Measurements from ENCODE around the gene ACTRT2. TPM values are rescaled to one million over a fixed set of nuclear protein-coding genes. Genes with fewer than 3 reads are reported as not detected.

Gene ACTRT2
- total and polyA plus RNA-seq, 2 donors (not counting 3 experiments of a cell fraction or from before 2014, with no cell fraction given), result not detected

GRCh38 chr1:2976180-2976562 is 45.1 kb upstream of the ACTRT2 start:
- Histone ChIP-seq H2AFZ (ENCODE audit: low read depth, low read length) (no peak overlapping the region), H3K4me3 (replicated peaks in 1 of 3; ENCODE audit: insufficient read depth in 1 of 3, low read depth in 1 of 3, low read length in 3 of 3) (no peak overlapping the region), H3K36me3 (ENCODE audit: control insufficient read depth in 2 of 2, extremely low read depth in 1 of 2, insufficient read depth in 2 of 2, low read length in 2 of 2) (no peaks in the 10 kb centered on the region), H3K9ac (replicated peaks; ENCODE audit: extremely low read depth, insufficient read depth, low read length) (no peak overlapping the region), H3K27ac (ENCODE audit: insufficient read depth, low read depth, low read length) (no peak overlapping the region), H4K20me1 (replicated peaks; ENCODE audit: control insufficient read depth, extremely low read depth, insufficient read depth, low read length) (no peaks in the 10 kb centered on the region), H3K79me2 (ENCODE audit: control insufficient read depth, insufficient read depth, low read length) (no peaks in the 10 kb centered on the region), H3K27me3 (ENCODE audit: control insufficient read depth in 2 of 2, insufficient read depth in 2 of 2, low read length in 2 of 2) (no peaks in the 10 kb centered on the region), H3K9me3 (replicated peaks; ENCODE audit: control insufficient read depth, insufficient read depth, low read length) (no peaks in the 10 kb centered on the region), H3K9me1 (replicated peaks; ENCODE audit: control insufficient read depth, extremely low read depth, insufficient read depth, low read length) (no peaks in the 10 kb centered on the region), H3K4me2 (ENCODE audit: insufficient read depth, low read length) (no peak overlapping the region), H3K4me1 (ENCODE audit: control insufficient read depth, extremely low read depth, insufficient read depth, low read length) (no peaks in the 10 kb centered on the region)
- POLR2A ChIA-PET, result no interaction called here
- FAIRE-seq, result no peak
- CTCF ChIA-PET, result no interaction called here
- dilution Hi-C loops (cut with MboI; ENCODE audit: extremely low pct_ligation_motif_present, low sequenced_read_pairs), result no loop called here
- intact Hi-C loops (cut with micrococcal nuclease), result no loop called here
- TF ChIP-seq, protein P1, sequence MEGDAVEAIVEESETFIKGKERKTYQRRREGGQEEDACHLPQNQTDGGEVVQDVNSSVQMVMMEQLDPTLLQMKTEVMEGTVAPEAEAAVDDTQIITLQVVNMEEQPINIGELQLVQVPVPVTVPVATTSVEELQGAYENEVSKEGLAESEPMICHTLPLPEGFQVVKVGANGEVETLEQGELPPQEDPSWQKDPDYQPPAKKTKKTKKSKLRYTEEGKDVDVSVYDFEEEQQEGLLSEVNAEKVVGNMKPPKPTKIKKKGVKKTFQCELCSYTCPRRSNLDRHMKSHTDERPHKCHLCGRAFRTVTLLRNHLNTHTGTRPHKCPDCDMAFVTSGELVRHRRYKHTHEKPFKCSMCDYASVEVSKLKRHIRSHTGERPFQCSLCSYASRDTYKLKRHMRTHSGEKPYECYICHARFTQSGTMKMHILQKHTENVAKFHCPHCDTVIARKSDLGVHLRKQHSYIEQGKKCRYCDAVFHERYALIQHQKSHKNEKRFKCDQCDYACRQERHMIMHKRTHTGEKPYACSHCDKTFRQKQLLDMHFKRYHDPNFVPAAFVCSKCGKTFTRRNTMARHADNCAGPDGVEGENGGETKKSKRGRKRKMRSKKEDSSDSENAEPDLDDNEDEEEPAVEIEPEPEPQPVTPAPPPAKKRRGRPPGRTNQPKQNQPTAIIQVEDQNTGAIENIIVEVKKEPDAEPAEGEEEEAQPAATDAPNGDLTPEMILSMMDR (IDR thresholded peaks at IDR 0.05; ENCODE audit: extremely low read depth in 1 of 2, insufficient read depth in 1 of 2, low read depth in 1 of 2, low read length in 2 of 2), result no peak
- TF ChIP-seq EZH2 (IDR thresholded peaks at IDR 0.05; ENCODE audit: borderline replicate concordance, low read depth, low read length, severe bottlenecking) (no peak), FOS (IDR thresholded peaks at IDR 0.05; ENCODE audit: borderline replicate concordance, insufficient read depth, low read length) (no peak), POLR2A (IDR thresholded peaks at IDR 0.05; ENCODE audit: low read depth, low read length) (no peak)
- DNase-seq (ENCODE audit: low read depth, low spot score), result no peak
- no TSS peak for BruUV-seq (replicated peaks)

GRCh38 chr1:2977886-2978611 is 43.2 kb upstream of the ACTRT2 start:
- no peak overlapping the region for H2AFZ ChIP-seq (ENCODE audit: low read depth, low read length)
- H3K4me2 ChIP-seq (ENCODE audit: insufficient read depth, low read length), result no peak overlapping the region
- H3K9ac ChIP-seq (replicated peaks; ENCODE audit: extremely low read depth, insufficient read depth, low read length), result no peak overlapping the region
- no peak for DNase-seq (ENCODE audit: low read depth, low spot score)
- H3K27ac ChIP-seq (ENCODE audit: insufficient read depth, low read depth, low read length), result no peak overlapping the region
- FAIRE-seq, result no peak
- no peaks in the 10 kb centered on the region for H3K27me3 ChIP-seq (ENCODE audit: control insufficient read depth in 2 of 2, insufficient read depth in 2 of 2, low read length in 2 of 2)
- CTCF ChIA-PET, result no interaction called here
- H3K79me2 ChIP-seq (ENCODE audit: control insufficient read depth, insufficient read depth, low read length), result no peaks in the 10 kb centered on the region
- no TSS peak for BruUV-seq (replicated peaks)
- H3K4me1 ChIP-seq (ENCODE audit: control insufficient read depth, extremely low read depth, insufficient read depth, low read length), result no peaks in the 10 kb centered on the region
- dilution Hi-C loops (cut with MboI; ENCODE audit: extremely low pct_ligation_motif_present, low sequenced_read_pairs), result no loop called here
- H3K36me3 ChIP-seq (ENCODE audit: control insufficient read depth in 2 of 2, extremely low read depth in 1 of 2, insufficient read depth in 2 of 2, low read length in 2 of 2), result no peaks in the 10 kb centered on the region
- no peaks in the 10 kb centered on the region for H3K9me3 ChIP-seq (replicated peaks; ENCODE audit: control insufficient read depth, insufficient read depth, low read length)
- intact Hi-C loops (cut with micrococcal nuclease), result no loop called here
- no peak overlapping the region for H3K4me3 ChIP-seq (replicated peaks in 1 of 3; ENCODE audit: insufficient read depth in 1 of 3, low read depth in 1 of 3, low read length in 3 of 3)
- no peak for TF ChIP-seq GATA2 (IDR thresholded peaks at IDR 0.05; ENCODE audit: insufficient read depth, insufficient read length, low read depth, low read length)
- TF ChIP-seq FOS (IDR thresholded peaks at IDR 0.05; ENCODE audit: borderline replicate concordance, insufficient read depth, low read length), result no peak
- no peak for TF ChIP-seq MAX (IDR thresholded peaks at IDR 0.05; ENCODE audit: insufficient read depth, insufficient read length)
- TF ChIP-seq, protein P1 (IDR thresholded peaks at IDR 0.05; ENCODE audit: extremely low read depth in 1 of 2, insufficient read depth in 1 of 2, low read depth in 1 of 2, low read length in 2 of 2), result no peak
- TF ChIP-seq JUN (IDR thresholded peaks at IDR 0.05; ENCODE audit: borderline replicate concordance, insufficient read depth, insufficient read length, low read depth), result no peak
- no peak for TF ChIP-seq POLR2AphosphoS5 (IDR thresholded peaks at IDR 0.05; ENCODE audit: insufficient read depth, low read depth, low read length)
- TF ChIP-seq EZH2 (IDR thresholded peaks at IDR 0.05; ENCODE audit: borderline replicate concordance, low read depth, low read length, severe bottlenecking), result no peak
- TF ChIP-seq MYC (IDR thresholded peaks at IDR 0.05; ENCODE audit: low read depth, low read length), result no peak
- H3K9me1 ChIP-seq (replicated peaks; ENCODE audit: control insufficient read depth, extremely low read depth, insufficient read depth, low read length), result no peaks in the 10 kb centered on the region
- POLR2A ChIA-PET, result no interaction called here
- H4K20me1 ChIP-seq (replicated peaks; ENCODE audit: control insufficient read depth, extremely low read depth, insufficient read depth, low read length), result no peaks in the 10 kb centered on the region

Data from endothelial cell of umbilical vein (primary cell).